22Rv1 (cell line): Measurements from ENCODE around the gene RAE1.

Experiments
- H3K27ac ChIP-seq: fragments of 450-650 bp; 2 replicates; pipeline ENCODE4 v1.5.1; 2017
- ZFX ChIP-seq: fragments of 450-650 bp; IDR thresholded peaks from 2 replicates; pipeline ENCODE4 v1.6.1; 2017; ENCODE audit warnings: antibody characterized with exemption, borderline replicate concordance
- TF ChIP-seq, protein P1 (sequence below): fragments of 450-650 bp; IDR thresholded peaks from 2 replicates; pipeline ENCODE4 v1.5.1; 2017; ENCODE audit warnings: mild to moderate bottlenecking

RAE1 gene

DNA sequence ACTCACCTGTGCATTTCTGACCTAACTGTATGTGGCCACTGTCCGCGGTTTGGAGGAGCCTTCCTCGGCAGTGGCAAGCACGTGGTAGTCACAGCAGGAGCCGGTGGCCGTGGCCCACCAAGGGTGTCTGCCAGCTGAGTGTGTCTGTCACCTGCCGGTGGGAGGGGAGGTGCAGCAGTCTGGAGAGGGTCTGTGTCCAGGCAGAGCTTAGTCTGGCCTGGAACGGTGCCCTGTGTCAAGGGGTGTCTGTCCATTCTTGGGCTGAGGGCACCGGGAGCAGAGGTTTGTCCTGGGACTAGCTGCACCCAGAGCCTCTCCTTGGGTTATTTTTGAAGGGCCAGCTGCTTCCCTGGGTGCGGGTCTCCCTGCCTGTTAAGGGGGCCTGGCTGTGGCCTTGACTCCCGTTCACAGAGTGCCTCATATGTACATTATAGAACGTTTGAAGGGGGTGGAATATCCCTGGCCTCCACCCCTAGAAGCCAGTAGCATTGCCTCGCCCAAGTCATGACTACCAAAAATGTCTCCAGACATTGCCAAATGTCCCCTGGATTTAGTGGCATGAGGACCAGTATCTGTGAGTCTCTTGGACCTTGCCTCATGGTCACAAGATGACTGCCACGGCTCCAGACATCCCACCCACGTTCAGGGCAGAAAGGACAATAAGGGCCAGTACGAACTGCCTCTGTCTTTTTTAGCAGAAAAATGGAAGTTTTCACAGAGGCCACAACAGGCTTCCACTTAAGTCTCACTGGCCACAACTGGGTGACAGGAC is 45.3 kb downstream of the RAE1 start:
- no peak overlapping the region for H3K27ac ChIP-seq
- TF ChIP-seq, protein P1, sequence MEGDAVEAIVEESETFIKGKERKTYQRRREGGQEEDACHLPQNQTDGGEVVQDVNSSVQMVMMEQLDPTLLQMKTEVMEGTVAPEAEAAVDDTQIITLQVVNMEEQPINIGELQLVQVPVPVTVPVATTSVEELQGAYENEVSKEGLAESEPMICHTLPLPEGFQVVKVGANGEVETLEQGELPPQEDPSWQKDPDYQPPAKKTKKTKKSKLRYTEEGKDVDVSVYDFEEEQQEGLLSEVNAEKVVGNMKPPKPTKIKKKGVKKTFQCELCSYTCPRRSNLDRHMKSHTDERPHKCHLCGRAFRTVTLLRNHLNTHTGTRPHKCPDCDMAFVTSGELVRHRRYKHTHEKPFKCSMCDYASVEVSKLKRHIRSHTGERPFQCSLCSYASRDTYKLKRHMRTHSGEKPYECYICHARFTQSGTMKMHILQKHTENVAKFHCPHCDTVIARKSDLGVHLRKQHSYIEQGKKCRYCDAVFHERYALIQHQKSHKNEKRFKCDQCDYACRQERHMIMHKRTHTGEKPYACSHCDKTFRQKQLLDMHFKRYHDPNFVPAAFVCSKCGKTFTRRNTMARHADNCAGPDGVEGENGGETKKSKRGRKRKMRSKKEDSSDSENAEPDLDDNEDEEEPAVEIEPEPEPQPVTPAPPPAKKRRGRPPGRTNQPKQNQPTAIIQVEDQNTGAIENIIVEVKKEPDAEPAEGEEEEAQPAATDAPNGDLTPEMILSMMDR = no peak
- TF ChIP-seq ZFX = no peak

DNA sequence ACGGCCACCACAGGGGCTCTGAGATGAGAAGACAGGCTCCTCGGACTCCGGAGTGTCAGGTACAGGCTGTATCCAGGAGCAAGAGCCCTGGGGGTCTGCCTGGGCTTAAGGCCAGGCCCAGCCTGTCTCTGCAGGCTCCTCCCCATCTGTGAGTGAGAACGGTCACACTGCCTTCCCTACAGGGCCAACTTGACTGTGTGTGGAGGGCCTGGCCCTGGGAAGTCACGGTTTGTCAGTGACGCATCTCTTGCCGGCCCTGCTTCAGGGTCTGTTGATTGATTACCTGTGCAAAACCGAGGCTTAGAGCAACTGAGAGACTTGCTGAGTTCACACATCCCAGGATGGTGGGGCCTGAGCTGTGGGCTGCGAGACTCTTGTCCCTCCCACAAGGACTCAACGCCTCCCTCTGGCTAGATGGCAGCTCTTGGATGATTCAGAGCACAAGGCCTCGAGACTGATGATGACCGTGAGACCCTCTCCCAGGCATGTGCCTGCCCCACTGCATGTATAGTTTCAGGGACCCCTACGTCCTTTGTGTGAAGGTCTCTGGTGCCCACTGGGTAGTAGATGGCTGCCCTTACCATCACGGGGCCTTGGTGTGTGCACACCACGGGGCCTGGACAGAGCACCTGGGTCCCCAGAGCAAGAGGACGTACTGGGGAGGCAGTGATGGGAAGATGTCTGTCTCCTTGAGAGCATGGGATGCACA is 46.1 kb downstream of the RAE1 start:
- no peak for TF ChIP-seq ZFX
- TF ChIP-seq, protein P1 = no peak
- H3K27ac ChIP-seq = no peak overlapping the region

DNA sequence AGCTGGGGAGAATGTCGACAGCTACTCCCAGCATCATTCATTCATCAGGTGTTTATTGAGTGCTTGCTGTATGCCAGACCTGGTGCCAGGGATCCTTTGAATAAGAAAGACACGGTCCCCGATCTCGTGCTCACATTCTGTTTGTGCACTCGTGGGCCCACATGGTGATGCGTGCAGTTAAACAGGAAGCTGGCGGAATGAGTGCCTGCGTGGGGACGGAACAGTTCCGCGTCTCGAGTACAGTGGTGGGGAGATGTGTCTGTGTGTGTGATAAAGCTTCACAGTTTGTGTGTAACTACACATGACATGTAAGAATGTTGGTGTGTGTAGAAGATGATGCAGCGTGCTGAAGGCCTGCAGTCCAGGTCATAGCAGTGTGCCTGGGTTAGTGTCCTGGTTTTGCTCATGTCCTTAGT is 46.6 kb downstream of the RAE1 start:
- TF ChIP-seq, protein P1 = no peak
- no peak for TF ChIP-seq ZFX
- no peak overlapping the region for H3K27ac ChIP-seq

DNA sequence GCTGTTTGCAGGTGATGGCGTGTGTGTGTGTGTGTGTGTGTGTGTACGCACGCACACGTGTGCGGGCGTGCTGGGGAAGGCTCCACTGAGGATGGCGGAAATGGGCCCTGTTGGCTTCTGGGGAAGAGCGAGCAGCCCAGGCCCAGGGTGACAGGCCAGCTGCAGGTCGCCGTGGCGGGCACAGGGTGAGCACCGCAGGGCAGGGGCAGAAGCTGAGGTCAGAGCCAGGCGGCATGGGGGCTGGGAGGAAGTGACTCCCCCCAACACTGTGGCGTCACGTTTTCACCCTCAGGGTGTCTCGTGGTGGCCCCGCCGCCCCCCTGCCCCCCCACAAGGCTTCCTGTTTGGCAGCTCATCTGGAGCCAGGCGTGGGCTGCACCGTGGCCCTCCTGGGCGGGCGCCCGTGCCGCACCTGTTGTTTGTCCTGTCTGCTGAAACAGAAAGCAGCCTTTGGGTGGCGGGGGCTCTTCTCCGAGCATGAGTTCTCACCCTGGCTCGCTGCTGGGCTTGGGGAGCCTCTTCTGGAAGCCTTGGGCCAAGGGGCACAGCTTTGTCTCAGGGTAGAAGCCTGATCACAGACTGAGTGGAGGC is 47.3 kb downstream of the RAE1 start:
- H3K27ac ChIP-seq = no peak overlapping the region
- no peak for TF ChIP-seq ZFX
- TF ChIP-seq, protein P1 = no peak

DNA sequence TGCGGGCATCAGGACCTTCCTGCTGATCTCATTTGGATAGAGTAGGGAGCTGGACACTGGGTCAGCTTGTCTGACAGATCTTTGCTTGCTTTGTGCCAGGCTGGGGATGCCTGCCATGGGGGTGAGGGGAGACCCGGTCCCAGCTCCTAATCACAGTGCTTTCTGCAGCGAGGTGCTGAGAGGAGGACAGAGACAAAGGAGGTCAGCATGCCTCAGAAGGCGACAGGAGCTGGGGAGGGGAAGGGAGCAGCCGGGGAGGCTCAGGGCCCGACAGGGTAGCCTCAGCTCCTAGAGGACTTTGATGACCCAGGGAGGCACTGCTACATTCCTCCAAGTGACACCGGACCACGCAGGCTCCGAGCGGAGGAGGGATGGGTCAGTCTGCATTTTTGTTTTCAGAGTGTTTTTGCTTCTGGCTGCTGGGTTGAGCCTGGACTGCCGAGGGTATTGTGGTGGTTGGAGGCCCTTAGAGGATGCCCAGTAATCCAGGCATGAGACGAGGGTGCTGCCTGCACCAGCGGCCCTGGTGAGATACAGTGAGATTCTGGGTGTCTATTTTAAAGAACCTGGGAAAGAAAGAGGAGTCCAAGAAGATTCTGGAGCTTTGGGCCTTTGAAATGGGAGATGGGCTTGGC is 48.0 kb downstream of the RAE1 start:
- TF ChIP-seq, protein P1 = no peak
- TF ChIP-seq ZFX = no peak
- no peak overlapping the region for H3K27ac ChIP-seq

DNA sequence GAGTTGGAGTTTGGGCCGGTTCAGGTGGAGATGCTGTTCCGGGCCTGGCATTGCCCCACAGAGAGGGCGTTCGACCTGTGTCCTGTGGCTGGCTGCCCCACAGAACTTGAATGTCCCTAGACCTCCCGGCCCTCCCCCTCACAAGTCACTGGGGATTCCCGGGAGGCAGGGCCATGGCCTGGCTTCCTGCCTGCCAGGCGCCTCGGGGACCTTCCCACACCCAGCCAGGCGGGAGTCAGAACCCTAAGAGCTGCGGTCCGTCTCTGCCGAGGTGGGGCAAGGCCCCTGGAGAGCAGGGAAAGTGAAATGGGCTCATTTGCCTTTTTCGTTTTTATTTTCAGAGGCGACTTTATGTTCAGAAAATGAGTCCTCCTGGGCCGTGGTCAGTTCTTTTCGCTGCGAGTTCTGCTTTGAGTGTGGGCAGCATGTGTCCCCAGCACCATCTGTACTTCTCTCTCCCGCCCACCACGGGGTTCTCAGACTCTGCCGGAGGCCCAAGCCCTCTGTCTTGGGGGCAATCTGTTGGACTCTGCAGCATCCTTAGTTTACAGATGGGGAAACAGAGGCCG is 48.6 kb downstream of the RAE1 start:
- no peak overlapping the region for H3K27ac ChIP-seq
- TF ChIP-seq, protein P1 = no peak
- no peak for TF ChIP-seq ZFX
